ENCODE results near the gene KLK8.

Gene KLK8

GRCh38 chr19:51009061-51009891 lies 7.9 kb upstream of the KLK8 start:
- peak overlapping the region; percentile 63 for H2AK5ac ChIP-seq (ENCODE audit: low read depth, low read length)
- H3K14ac ChIP-seq (ENCODE audit: low read length): peak overlapping the region; percentile 95
- H3K9ac ChIP-seq (ENCODE audit: low read depth, low read length, poor library complexity): peak overlapping the region; percentile 15
- DNase-seq (ENCODE audit: low spot score): no peak
- no peak overlapping the region for H3K4me3 ChIP-seq (ENCODE audit: low read length in 2 of 2)
- no peaks in the 10 kb centered on the region for H3K9me3 ChIP-seq (replicated peaks in 1 of 2; ENCODE audit: control insufficient read depth in 2 of 2, insufficient read depth in 1 of 2, low read depth in 1 of 2, low read length in 2 of 2)
- H2BK5ac ChIP-seq (ENCODE audit: low read length): no peak overlapping the region
- H3K4me1 ChIP-seq (ENCODE audit: control insufficient read depth in 2 of 2, insufficient read depth in 1 of 2, low read depth in 1 of 2, low read length in 2 of 2): no peaks in the 10 kb centered on the region
- H3K23ac ChIP-seq (ENCODE audit: low read depth, low read length, poor library complexity): peak overlapping the region; percentile 50
- WGBS, 2 donors (ENCODE audit: extremely low coverage in 2 of 2, insufficient read length in 2 of 2, insufficient replicate concordance in 1 of 2): no CpG with 5 or more reads among the region's 19 CpGs
- peaks cover 0 to 18% (median 0%) of the 10 kb centered on the region in 3 experiments for H3K27me3 ChIP-seq (ENCODE audit: control insufficient read depth in 3 of 3, insufficient read depth in 3 of 3, low read depth in 1 of 3, low read length in 3 of 3)
- no peak overlapping the region for H3K27ac ChIP-seq (replicated peaks; ENCODE audit: low read length)
- no peak overlapping the region for H2AFZ ChIP-seq (ENCODE audit: low read length)
- no peak overlapping the region for H4K8ac ChIP-seq (ENCODE audit: low read depth, low read length)
- no peaks in the 10 kb centered on the region for H3K36me3 ChIP-seq (replicated peaks in 1 of 2; ENCODE audit: control insufficient read depth in 2 of 2, insufficient read depth in 2 of 2, low read length in 2 of 2)
- H4K91ac ChIP-seq (ENCODE audit: low read depth, low read length, poor library complexity): no peak overlapping the region
- no peaks in the 10 kb centered on the region for H3K79me1 ChIP-seq (ENCODE audit: low read depth, low read length)
- H2BK15ac ChIP-seq (ENCODE audit: low read length): peak overlapping the region; percentile 75
- no peak overlapping the region for H3K4me2 ChIP-seq (ENCODE audit: insufficient read depth, low read length, poor library complexity, severe bottlenecking)
- no peak overlapping the region for H2BK12ac ChIP-seq (ENCODE audit: low read length)
- H3K4ac ChIP-seq (ENCODE audit: low read length): no peak overlapping the region
- H3K18ac ChIP-seq (ENCODE audit: low read length): peak overlapping the region; percentile 60
- peak overlapping the region; percentile 68 for H2BK120ac ChIP-seq (ENCODE audit: low read depth, low read length)

- Histone ChIP-seq H2AFZ (ENCODE audit: low read length) (no peak overlapping the region), H3K23ac (ENCODE audit: low read depth, low read length, poor library complexity) (no peak overlapping the region), H3K36me3 (replicated peaks in 1 of 2; ENCODE audit: control insufficient read depth in 2 of 2, insufficient read depth in 2 of 2, low read length in 2 of 2) (no peaks in the 10 kb centered on the region), H4K8ac (ENCODE audit: low read depth, low read length) (no peak overlapping the region), H2BK120ac (ENCODE audit: low read depth, low read length) (no peak overlapping the region), H2BK12ac (ENCODE audit: low read length) (no peak overlapping the region), H2BK15ac (ENCODE audit: low read length) (no peak overlapping the region), H3K4me1 (ENCODE audit: control insufficient read depth in 2 of 2, insufficient read depth in 1 of 2, low read depth in 1 of 2, low read length in 2 of 2) (no peaks in the 10 kb centered on the region), H3K27me3 (ENCODE audit: control insufficient read depth in 3 of 3, insufficient read depth in 3 of 3, low read depth in 1 of 3, low read length in 3 of 3) (peaks cover 0 to 18% (median 0%) of the 10 kb centered on the region in 3 experiments), H3K14ac (ENCODE audit: low read length) (no peak overlapping the region), H2AK5ac (ENCODE audit: low read depth, low read length) (no peak overlapping the region), H2BK5ac (ENCODE audit: low read length) (no peak overlapping the region), H3K18ac (ENCODE audit: low read length) (no peak overlapping the region), H3K79me1 (ENCODE audit: low read depth, low read length) (no peaks in the 10 kb centered on the region), H3K9ac (ENCODE audit: low read depth, low read length, poor library complexity) (no peak overlapping the region), H3K4me2 (ENCODE audit: insufficient read depth, low read length, poor library complexity, severe bottlenecking) (no peak overlapping the region), H3K4ac (ENCODE audit: low read length) (no peak overlapping the region), H3K4me3 (ENCODE audit: low read length in 2 of 2) (no peak overlapping the region), H3K9me3 (replicated peaks in 1 of 2; ENCODE audit: control insufficient read depth in 2 of 2, insufficient read depth in 1 of 2, low read depth in 1 of 2, low read length in 2 of 2) (no peaks in the 10 kb centered on the region), H3K27ac (replicated peaks; ENCODE audit: low read length) (no peak overlapping the region), H4K91ac (ENCODE audit: low read depth, low read length, poor library complexity) (no peak overlapping the region)
- no peak for DNase-seq (ENCODE audit: low spot score)
- WGBS, 2 donors (ENCODE audit: extremely low coverage in 2 of 2, insufficient read length in 2 of 2, insufficient replicate concordance in 1 of 2): no CpG with 5 or more reads among the region's 3 CpGs
These were observed 6.1 kb upstream of the KLK8 start for GRCh38 chr19:51007488-51007887.

GRCh38 chr19:51006406-51006805 lies 5.0 kb upstream of the KLK8 start:
- no peak overlapping the region for H3K23ac ChIP-seq (ENCODE audit: low read depth, low read length, poor library complexity)
- no CpG with 5 or more reads among the region's 8 CpGs for WGBS, 2 donors (ENCODE audit: extremely low coverage in 2 of 2, insufficient read length in 2 of 2, insufficient replicate concordance in 1 of 2)
- no peak for DNase-seq (ENCODE audit: low spot score)
- no peak overlapping the region for H2BK120ac ChIP-seq (ENCODE audit: low read depth, low read length)
- peak overlapping the region; percentile 81 for H2BK12ac ChIP-seq (ENCODE audit: low read length)
- no peak overlapping the region for H3K27ac ChIP-seq (replicated peaks; ENCODE audit: low read length)
- H3K27me3 ChIP-seq (ENCODE audit: control insufficient read depth in 3 of 3, insufficient read depth in 3 of 3, low read depth in 1 of 3, low read length in 3 of 3): peaks cover 0 to 18% (median 0%) of the 10 kb centered on the region in 3 experiments
- H4K91ac ChIP-seq (ENCODE audit: low read depth, low read length, poor library complexity): no peak overlapping the region
- peak overlapping the region; percentile 67 for H3K14ac ChIP-seq (ENCODE audit: low read length)
- H3K36me3 ChIP-seq (replicated peaks in 1 of 2; ENCODE audit: control insufficient read depth in 2 of 2, insufficient read depth in 2 of 2, low read length in 2 of 2): no peaks in the 10 kb centered on the region
- H2AFZ ChIP-seq (ENCODE audit: low read length): no peak overlapping the region
- H3K4ac ChIP-seq (ENCODE audit: low read length): no peak overlapping the region
- peak overlapping the region; percentile 83 for H3K18ac ChIP-seq (ENCODE audit: low read length)
- peak overlapping the region; percentile 86 for H2AK5ac ChIP-seq (ENCODE audit: low read depth, low read length)
- no peak overlapping the region for H3K4me3 ChIP-seq (ENCODE audit: low read length in 2 of 2)
- H2BK5ac ChIP-seq (ENCODE audit: low read length): peak overlapping the region; percentile 59
- H4K8ac ChIP-seq (ENCODE audit: low read depth, low read length): no peak overlapping the region
- H3K9ac ChIP-seq (ENCODE audit: low read depth, low read length, poor library complexity): no peak overlapping the region
- peaks cover 0 to 4% of the 10 kb centered on the region in 2 donors for H3K4me1 ChIP-seq (ENCODE audit: control insufficient read depth in 2 of 2, insufficient read depth in 1 of 2, low read depth in 1 of 2, low read length in 2 of 2)
- H3K4me2 ChIP-seq (ENCODE audit: insufficient read depth, low read length, poor library complexity, severe bottlenecking): no peak overlapping the region
- no peaks in the 10 kb centered on the region for H3K9me3 ChIP-seq (replicated peaks in 1 of 2; ENCODE audit: control insufficient read depth in 2 of 2, insufficient read depth in 1 of 2, low read depth in 1 of 2, low read length in 2 of 2)
- H3K79me1 ChIP-seq (ENCODE audit: low read depth, low read length): no peaks in the 10 kb centered on the region
- no peak overlapping the region for H2BK15ac ChIP-seq (ENCODE audit: low read length)

GRCh38 chr19:51005248-51005647 lies 3.8 kb upstream of the KLK8 start:
- no peak overlapping the region for H2BK12ac ChIP-seq (ENCODE audit: low read length)
- no peak overlapping the region for H2AK5ac ChIP-seq (ENCODE audit: low read depth, low read length)
- H3K4me3 ChIP-seq (ENCODE audit: low read length in 2 of 2): no peak overlapping the region
- WGBS, 2 donors (ENCODE audit: extremely low coverage in 2 of 2, insufficient read length in 2 of 2, insufficient replicate concordance in 1 of 2): no CpG with 5 or more reads among the region's 1 CpG
- no peak overlapping the region for H3K27ac ChIP-seq (replicated peaks; ENCODE audit: low read length)
- H2BK5ac ChIP-seq (ENCODE audit: low read length): no peak overlapping the region
- DNase-seq (ENCODE audit: low spot score): no peak
- no peak overlapping the region for H2BK15ac ChIP-seq (ENCODE audit: low read length)
- no peak overlapping the region for H2BK120ac ChIP-seq (ENCODE audit: low read depth, low read length)
- H3K4ac ChIP-seq (ENCODE audit: low read length): no peak overlapping the region
- no peaks in the 10 kb centered on the region for H3K79me1 ChIP-seq (ENCODE audit: low read depth, low read length)
- no peak overlapping the region for H2AFZ ChIP-seq (ENCODE audit: low read length)
- no peak overlapping the region for H3K4me2 ChIP-seq (ENCODE audit: insufficient read depth, low read length, poor library complexity, severe bottlenecking)
- no peak overlapping the region for H3K9ac ChIP-seq (ENCODE audit: low read depth, low read length, poor library complexity)
- H3K36me3 ChIP-seq (replicated peaks in 1 of 2; ENCODE audit: control insufficient read depth in 2 of 2, insufficient read depth in 2 of 2, low read length in 2 of 2): no peaks in the 10 kb centered on the region
- no peak overlapping the region for H4K91ac ChIP-seq (ENCODE audit: low read depth, low read length, poor library complexity)
- H3K4me1 ChIP-seq (ENCODE audit: control insufficient read depth in 2 of 2, insufficient read depth in 1 of 2, low read depth in 1 of 2, low read length in 2 of 2): peaks cover 0 to 8% of the 10 kb centered on the region in 2 donors
- peaks cover 0 to 18% (median 0%) of the 10 kb centered on the region in 3 experiments for H3K27me3 ChIP-seq (ENCODE audit: control insufficient read depth in 3 of 3, insufficient read depth in 3 of 3, low read depth in 1 of 3, low read length in 3 of 3)
- no peak overlapping the region for H4K8ac ChIP-seq (ENCODE audit: low read depth, low read length)
- H3K23ac ChIP-seq (ENCODE audit: low read depth, low read length, poor library complexity): no peak overlapping the region
- no peak overlapping the region for H3K14ac ChIP-seq (ENCODE audit: low read length)
- H3K18ac ChIP-seq (ENCODE audit: low read length): no peak overlapping the region
- no peaks in the 10 kb centered on the region for H3K9me3 ChIP-seq (replicated peaks in 1 of 2; ENCODE audit: control insufficient read depth in 2 of 2, insufficient read depth in 1 of 2, low read depth in 1 of 2, low read length in 2 of 2)
